Measurements from ENCODE around the gene KAZN. TPM values are rescaled to one million over a fixed set of nuclear protein-coding genes. Genes with fewer than 3 reads are reported as not detected.

The KAZN gene
- polyA plus RNA-seq, 1 of the 3 experiments (the other 2 are of a cell fraction), result 6.8 TPM

- DNase-seq, result no peak
- ChIA-PET CTCF (interaction anchor here (1.3 to 2.3 kb wide), 2 partner anchors 9 to 39 kb away, joined by 3 to 13 read pairs; no protein-coding TSS in a partner anchor), POLR2A (interaction anchor here (1.0 kb wide), 1 partner anchor 20 kb away, joined by 4 read pairs; no protein-coding TSS in a partner anchor)
- Histone ChIP-seq H4K20me1 (ENCODE audit: insufficient read depth) (0 out of 2 replicates have a peak, but pooled peaks cover 4% of the 10 kb centered on the region), H3K79me2 (ENCODE audit: insufficient read depth) (peaks cover 49% of the 10 kb centered on the region; the same call in 1 of the 2 replicates), H3K9me3 (no peaks in the 10 kb centered on the region), H3K27me3 (ENCODE audit: insufficient read depth) (no peaks in the 10 kb centered on the region), H3F3A (replicated peaks; ENCODE audit: insufficient read depth) (no peaks in the 10 kb centered on the region), H3K9ac (no peak overlapping the region), H3K4me1 (ENCODE audit: control insufficient read depth in 1 of 2, insufficient read depth in 2 of 2, low read depth in 1 of 2, low read length in 1 of 2) (peaks cover 0 to 10% of the 10 kb centered on the region in 2 experiments; a peak in 1 of 4 replicates), H3K4me2 (no peak overlapping the region), H3K4me3 (ENCODE audit: low read depth in 2 of 2, low read length in 1 of 2) (no peak overlapping the region), H2AFZ (ENCODE audit: low read depth) (no peak overlapping the region), H3K9me2 (no peaks in the 10 kb centered on the region), H3K27ac (ENCODE audit: low read depth in 2 of 2, low read length in 1 of 2) (no peak overlapping the region), H3K36me3 (replicated peaks in 1 of 2; ENCODE audit: control insufficient read depth in 1 of 2, insufficient read depth in 2 of 2, low read length in 1 of 2) (no peaks in the 10 kb centered on the region)
- WGBS (ENCODE audit: low lambda C conversion rate), result 97% methylated on average over 4 of the region's 8 CpGs
- TF ChIP-seq, protein P1, sequence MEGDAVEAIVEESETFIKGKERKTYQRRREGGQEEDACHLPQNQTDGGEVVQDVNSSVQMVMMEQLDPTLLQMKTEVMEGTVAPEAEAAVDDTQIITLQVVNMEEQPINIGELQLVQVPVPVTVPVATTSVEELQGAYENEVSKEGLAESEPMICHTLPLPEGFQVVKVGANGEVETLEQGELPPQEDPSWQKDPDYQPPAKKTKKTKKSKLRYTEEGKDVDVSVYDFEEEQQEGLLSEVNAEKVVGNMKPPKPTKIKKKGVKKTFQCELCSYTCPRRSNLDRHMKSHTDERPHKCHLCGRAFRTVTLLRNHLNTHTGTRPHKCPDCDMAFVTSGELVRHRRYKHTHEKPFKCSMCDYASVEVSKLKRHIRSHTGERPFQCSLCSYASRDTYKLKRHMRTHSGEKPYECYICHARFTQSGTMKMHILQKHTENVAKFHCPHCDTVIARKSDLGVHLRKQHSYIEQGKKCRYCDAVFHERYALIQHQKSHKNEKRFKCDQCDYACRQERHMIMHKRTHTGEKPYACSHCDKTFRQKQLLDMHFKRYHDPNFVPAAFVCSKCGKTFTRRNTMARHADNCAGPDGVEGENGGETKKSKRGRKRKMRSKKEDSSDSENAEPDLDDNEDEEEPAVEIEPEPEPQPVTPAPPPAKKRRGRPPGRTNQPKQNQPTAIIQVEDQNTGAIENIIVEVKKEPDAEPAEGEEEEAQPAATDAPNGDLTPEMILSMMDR (IDR thresholded peaks at IDR 0.05), result no peak
- no peak for TF ChIP-seq RAD21 (IDR thresholded peaks at IDR 0.05; ENCODE audit: low read length)
- no peak for TF ChIP-seq FOSL2 (IDR thresholded peaks at IDR 0.05; ENCODE audit: borderline replicate concordance, low read depth)
- TF ChIP-seq, protein P2, sequence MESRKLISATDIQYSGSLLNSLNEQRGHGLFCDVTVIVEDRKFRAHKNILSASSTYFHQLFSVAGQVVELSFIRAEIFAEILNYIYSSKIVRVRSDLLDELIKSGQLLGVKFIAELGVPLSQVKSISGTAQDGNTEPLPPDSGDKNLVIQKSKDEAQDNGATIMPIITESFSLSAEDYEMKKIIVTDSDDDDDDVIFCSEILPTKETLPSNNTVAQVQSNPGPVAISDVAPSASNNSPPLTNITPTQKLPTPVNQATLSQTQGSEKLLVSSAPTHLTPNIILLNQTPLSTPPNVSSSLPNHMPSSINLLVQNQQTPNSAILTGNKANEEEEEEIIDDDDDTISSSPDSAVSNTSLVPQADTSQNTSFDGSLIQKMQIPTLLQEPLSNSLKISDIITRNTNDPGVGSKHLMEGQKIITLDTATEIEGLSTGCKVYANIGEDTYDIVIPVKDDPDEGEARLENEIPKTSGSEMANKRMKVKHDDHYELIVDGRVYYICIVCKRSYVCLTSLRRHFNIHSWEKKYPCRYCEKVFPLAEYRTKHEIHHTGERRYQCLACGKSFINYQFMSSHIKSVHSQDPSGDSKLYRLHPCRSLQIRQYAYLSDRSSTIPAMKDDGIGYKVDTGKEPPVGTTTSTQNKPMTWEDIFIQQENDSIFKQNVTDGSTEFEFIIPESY (IDR thresholded peaks at IDR 0.05; ENCODE audit: borderline replicate concordance, low read depth), result no peak
- no peak for TF ChIP-seq RXRA (IDR thresholded peaks at IDR 0.05; ENCODE audit: borderline replicate concordance, low read depth)
- no peak for TF ChIP-seq ELF1 (IDR thresholded peaks at IDR 0.05)
- TF ChIP-seq POLR2AphosphoS5 (IDR thresholded peaks at IDR 0.05; ENCODE audit: low read depth, low read length), result no peak
- no peak for TF ChIP-seq CHD2 (IDR thresholded peaks at IDR 0.05; ENCODE audit: low read length, partially characterized antibody)
- no peak for TF ChIP-seq YY1 (IDR thresholded peaks at IDR 0.05; ENCODE audit: low read depth)
- TF ChIP-seq FOXJ3 (CRISPR knock-in tag; IDR thresholded peaks at IDR 0.05), result no peak
- TF ChIP-seq, protein P3, sequence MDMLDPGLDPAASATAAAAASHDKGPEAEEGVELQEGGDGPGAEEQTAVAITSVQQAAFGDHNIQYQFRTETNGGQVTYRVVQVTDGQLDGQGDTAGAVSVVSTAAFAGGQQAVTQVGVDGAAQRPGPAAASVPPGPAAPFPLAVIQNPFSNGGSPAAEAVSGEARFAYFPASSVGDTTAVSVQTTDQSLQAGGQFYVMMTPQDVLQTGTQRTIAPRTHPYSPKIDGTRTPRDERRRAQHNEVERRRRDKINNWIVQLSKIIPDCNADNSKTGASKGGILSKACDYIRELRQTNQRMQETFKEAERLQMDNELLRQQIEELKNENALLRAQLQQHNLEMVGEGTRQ (IDR thresholded peaks at IDR 0.05; ENCODE audit: borderline replicate concordance, low read depth, low read length), result no peak
- TF ChIP-seq MAX (IDR thresholded peaks at IDR 0.05; ENCODE audit: low read depth), result no peak
- TF ChIP-seq SIN3A (IDR thresholded peaks at IDR 0.05; ENCODE audit: borderline replicate concordance, low read depth, low read length), result no peak
- no peak for TF ChIP-seq FOXM1 (IDR thresholded peaks at IDR 0.05; ENCODE audit: low read depth)
- no peak for TF ChIP-seq MXI1 (IDR thresholded peaks at IDR 0.05; ENCODE audit: low read depth, low read length)
- TF ChIP-seq EZH2phosphoT487 (IDR thresholded peaks at IDR 0.05; ENCODE audit: borderline replicate concordance, low read depth), result no peak
- TF ChIP-seq TAF1 (IDR thresholded peaks at IDR 0.05; ENCODE audit: borderline replicate concordance, low read depth, low read length), result no peak
Measured at GRCh38 chr1:14988636-14989035, 390.2 kb downstream of the KAZN start.
